HG03439 (cell line): ENCODE measurements around the gene VIPR2.
"Not testable (repeated sequence)": the region's sequence is repeated elsewhere in the genome, so short reads cannot be mapped to it uniquely, and the experiment has no call there.

ENCODE experiments used
- ATAC-seq: cut with Tn5 transposase; IDR thresholded peaks from one replicate; pipeline ENCODE4 v1.9.1; 2021; ENCODE audit warnings: mild to moderate bottlenecking, moderate library complexity; ENCODE audit not compliant: unreplicated experiment

Gene VIPR2

DNA sequence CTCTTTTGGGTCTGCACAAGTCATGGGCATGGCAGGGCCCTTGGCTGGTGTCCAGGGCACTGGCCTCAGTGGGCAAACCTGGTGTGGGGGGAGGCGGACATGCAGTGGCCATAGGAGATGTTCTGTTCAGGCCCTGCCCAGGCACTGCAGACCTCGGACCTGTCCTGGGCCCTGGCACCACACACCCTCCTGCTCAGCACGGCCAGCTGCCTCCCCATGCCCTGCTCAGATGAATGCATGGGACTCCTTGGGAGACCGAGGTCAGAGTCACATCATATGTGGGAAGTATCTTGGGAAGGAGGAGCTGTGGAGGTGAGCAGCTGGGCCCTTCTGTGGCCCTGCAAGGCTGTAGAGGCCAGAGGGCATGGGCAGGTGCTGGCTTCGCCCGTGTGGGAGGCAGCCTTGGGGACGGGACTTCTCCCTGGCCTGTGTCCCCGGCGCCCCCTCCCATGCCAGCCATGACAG lies 130.8 kb downstream of the VIPR2 start:
- no peak for ATAC-seq

GRCh38 chr7:159013181-159013690 lies 131.4 kb downstream of the VIPR2 start:
- no peak for ATAC-seq

DNA sequence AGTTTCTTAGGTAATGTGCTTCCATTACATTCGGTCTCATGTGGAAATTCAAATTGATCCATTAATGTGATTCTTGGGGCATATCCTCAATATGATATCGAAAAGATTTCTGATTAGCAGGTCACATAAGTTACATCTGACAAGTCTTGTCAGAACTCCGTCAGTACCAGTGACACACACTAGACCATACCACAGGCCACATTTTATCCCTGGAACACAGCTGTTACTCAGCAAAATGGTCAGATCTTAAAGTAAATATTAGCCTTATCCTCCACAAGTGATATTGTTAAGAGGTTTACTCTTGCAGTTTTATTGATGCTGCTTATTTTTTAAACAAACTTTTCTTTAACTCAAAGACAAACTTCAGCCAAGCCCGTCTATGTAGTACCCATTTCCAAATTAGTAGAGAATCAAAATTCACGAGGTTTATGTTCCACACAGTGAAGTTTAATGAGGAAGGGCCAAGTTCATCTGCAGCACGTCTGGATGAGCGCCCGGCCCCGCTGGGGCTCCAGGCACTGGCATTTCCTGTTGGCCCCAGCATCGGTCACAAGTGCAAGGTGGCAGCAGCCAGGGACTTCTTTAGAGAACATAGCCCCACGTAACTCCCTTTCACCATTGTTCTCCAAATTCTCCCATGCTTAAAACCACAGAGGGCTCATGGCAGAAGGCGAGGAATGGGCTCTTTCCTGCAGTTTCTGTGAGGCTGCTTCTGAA lies 132.2 kb downstream of the VIPR2 start:
- ATAC-seq: no peak

DNA sequence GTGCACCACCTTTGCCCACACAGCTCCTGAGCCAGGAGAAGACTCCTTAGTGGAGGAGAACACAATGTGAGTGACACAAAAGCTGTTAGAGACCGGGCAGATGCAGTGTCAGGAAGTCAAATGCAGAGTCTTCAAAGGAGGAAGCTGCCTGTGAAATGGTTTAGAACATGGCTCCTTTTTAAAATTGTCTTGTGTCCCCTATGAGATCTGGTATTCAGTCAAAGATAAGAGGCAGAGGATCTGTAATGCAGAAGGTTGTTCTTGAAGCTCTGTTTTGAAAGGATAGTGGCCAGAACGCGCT lies 133.0 kb downstream of the VIPR2 start:
- ATAC-seq: no peak

DNA sequence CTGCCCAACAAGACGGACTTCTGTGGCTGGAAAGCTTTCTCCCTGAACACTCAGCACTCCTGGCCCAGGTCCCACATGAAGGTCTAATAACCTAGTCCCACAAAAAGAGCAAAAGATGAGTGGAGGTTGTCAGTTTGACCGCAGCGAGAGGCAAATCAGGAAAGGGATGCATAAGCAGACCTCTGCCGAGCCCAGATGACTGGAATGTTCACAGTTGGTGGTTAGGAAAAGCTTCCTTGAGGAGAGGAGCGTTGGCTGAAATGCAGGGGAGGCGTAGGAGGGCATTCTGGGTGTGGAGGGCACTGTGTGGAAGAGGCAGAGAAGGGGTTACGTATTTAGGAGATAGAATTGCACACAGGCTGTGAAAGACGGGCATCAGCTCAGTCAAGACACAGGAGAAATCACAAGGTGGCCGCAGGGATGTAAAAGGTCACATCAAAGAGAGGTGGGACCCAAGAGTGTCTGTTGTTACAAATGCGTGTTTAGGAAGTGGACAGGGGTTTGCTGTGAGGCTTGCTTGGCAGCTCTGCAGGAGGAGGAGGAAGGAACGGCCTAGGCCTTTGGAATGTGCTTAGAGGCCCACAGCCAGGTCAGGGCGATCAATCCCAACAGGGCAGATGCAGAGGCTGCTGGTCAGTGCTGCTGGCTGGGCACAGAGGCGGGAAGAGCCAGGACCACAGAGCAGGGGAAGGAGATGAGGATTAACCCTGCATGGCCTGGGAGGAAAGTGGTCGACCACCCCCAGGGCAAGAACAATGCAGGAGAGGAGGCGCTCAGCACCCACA lies 133.5 kb downstream of the VIPR2 start:
- no peak for ATAC-seq

DNA sequence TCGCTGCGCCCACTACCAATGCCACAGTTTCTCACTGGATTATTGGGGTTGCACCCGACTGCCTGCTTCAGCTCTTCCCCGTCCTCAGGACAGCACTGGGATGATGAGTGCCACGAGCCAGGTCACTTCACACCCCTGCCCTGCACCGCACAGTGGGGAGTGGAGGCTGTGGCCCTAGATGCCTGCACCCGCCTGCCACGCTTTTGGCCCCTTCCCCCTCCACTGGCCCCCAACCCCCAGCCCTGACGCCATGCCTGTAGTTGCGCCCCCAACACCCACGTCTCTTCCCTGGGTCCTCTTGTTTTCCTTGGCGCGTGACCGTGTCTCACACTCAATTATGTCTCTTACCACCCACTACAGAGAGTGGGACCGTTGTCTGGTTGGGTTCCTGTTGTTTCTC lies 134.3 kb downstream of the VIPR2 start:
- ATAC-seq: no peak

GRCh38 chr7:159009951-159010350 lies 134.7 kb downstream of the VIPR2 start:
- ATAC-seq: no peak

DNA sequence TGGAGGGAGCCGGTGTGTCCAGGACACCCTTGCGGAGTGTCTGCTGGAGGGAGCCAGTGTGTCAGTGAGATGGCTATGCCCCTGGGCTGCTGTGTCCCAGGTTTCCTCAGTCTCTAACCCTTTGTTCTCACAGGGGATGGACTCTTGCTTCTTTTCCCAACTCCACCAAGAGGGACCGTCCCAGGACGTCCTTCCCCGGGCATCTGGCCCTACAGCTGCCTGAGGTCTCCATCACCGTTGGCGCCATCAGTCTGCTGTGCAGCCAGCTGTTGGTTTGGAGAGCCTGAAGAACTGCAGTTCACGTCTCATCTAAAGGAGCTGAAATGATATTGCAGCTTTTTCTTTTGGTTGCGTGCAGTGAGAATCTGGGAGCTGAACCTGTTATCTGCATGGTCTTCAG lies 136.2 kb downstream of the VIPR2 start:
- ATAC-seq: no peak

- no peak for ATAC-seq
Observed at GRCh38 chr7:159007996-159008389, 136.7 kb downstream of the VIPR2 start.

DNA sequence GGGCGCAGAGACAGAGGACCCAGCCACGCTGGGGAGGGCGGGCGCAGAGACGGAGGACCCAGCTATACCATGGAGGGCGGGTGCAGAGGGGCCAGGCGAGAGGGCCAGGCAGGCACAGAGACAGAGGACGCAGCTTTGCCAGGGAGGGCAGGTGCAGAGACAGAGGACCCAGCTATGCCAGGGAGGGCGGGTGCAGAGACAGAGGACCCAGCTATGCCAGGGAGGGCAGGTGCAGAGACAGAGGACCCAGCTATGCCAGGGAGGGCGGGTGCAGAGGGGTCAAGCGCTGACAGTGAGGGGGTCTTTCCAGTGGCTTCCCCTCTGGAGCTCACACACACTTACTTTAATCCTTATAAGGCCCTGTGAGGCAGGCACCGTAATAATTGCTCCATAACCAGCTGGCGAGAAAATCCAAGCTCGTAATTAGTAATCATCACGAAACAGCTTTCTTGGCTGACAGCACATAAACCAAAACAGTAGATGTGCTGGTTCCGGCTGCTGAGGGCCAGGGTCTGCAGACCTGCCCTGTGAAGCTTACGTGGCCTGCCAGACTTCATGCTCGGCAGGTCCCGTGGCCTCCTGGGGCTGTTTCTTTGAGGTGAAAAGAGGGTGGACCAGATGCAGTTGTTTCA lies 137.2 kb downstream of the VIPR2 start:
- ATAC-seq: no peak

GRCh38 chr7:159006610-159007130 lies 138.0 kb downstream of the VIPR2 start:
- ATAC-seq: no peak

DNA sequence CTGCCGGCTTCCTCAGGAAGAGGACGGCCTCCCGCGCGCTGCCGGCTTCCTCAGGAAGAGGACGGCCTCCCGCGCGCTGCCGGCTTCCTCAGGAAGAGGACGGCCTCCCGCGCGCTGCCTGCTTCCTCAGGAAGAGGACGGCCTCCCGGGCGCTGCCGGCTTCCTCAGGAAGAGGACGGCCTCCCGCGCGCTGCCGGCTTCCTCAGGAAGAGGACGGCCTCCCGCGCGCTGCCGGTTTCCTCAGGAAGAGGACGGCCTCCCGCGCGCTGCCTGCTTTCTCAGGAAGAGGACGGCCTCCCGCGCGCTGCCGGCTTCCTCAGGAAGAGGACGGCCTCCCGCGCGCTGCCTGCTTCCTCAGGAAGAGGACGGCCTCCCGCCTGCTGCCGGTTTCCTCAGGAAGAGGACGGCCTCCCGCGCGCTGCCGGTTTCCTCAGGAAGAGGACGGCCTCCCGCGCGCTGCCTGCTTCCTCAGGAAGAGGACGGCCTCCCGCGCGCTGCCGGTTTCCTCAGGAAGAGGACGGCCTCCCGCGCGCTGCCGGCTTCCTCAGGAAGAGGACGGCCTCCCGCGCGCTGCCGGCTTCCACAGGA lies 138.6 kb downstream of the VIPR2 start:
- ATAC-seq: not testable (repeated sequence)

DNA sequence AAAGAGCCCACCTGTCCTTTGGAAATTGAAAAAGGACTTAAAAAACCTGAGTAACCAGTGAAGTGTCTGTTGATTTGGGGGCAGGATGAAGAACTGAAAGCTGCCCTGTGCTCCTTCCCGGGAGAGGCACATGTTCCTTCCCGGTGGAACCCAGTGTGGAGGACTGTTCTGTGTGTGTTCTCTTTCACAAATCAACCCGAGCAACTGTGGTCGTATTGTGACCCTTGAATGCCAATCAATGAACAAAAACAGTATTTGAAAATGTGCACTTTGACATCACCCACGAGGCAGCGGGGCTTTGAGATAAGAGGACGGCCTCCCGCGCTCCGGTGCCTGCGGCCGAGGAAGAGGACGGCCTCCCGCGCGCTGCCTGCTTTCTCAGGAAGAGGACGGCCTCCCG lies 139.0 kb downstream of the VIPR2 start:
- no peak for ATAC-seq

DNA sequence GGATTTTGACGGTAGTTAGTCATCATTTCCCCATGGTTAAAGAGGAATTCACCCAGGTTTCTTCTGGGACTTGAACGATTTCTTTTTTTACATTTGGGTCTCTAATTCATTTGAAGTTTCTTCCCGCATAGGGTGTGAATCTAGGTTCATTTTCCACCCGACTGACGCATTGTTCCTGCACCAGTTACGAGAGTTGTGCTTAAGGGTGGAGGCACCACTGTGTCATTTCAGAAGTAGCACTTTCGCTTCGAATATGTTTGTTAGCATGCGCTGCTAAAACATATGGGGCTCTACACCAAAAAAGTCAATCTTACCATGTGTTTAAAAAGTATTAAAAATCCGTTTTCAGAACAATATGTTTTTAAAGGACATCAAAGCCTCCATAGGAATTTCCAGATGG lies 140.3 kb downstream of the VIPR2 start:
- ATAC-seq: no peak

GRCh38 chr7:159001811-159002210 lies 142.9 kb downstream of the VIPR2 start:
- ATAC-seq: no peak

DNA sequence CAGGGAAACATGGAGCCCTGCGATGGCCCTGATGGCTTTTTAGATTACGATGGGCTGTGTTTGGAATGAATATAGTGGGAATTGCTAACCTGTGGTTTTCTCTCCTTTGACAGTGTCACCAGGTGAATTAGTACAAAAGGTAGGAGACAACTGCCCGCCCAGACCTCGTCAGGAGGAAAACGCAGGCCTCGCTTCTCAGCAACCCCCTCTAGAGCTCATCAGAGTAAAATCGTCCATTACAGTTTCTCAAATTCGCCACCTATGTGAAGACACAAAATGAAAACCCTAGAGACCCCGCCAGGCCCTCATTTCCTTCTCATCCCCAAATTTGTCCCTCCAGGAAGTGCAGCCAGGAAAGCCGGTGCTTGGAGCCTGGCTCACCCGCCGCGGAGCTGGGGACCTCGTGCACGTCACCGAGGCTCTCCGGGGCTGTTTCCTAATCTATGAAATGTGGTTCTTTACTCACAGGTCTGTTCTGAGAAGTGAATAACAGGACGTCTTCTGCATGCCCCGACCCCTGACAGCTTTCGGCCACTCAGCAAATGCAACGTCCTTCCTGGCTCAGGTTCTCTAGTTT lies 143.7 kb downstream of the VIPR2 start:
- ATAC-seq: no peak

GRCh38 chr7:159000070-159000469 lies 144.6 kb downstream of the VIPR2 start:
- no peak for ATAC-seq

- no peak for ATAC-seq
Observed at GRCh38 chr7:158999496-158999895, 145.2 kb downstream of the VIPR2 start.

DNA sequence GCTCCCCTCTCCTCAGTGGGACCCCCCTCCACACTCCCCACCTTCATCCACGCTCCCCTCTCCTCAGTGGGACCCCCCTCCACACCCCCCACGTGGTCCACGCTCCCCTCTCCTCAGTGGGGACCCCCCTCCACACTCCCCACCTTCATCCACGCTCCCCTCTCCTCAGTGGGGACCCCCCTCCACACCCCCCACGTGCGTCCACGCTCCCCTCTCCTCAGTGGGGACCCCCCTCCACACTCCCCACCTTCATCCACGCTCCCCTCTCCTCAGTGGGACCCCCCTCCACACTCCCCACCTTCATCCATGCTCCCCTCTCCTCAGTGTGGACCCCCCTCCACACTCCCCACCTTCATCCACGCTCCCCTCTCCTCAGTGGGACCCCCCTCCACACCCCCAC lies 146.4 kb downstream of the VIPR2 start:
- not testable (repeated sequence) for ATAC-seq

- ATAC-seq: no peak
Observed at GRCh38 chr7:158997471-158997870, 147.2 kb downstream of the VIPR2 start.

DNA sequence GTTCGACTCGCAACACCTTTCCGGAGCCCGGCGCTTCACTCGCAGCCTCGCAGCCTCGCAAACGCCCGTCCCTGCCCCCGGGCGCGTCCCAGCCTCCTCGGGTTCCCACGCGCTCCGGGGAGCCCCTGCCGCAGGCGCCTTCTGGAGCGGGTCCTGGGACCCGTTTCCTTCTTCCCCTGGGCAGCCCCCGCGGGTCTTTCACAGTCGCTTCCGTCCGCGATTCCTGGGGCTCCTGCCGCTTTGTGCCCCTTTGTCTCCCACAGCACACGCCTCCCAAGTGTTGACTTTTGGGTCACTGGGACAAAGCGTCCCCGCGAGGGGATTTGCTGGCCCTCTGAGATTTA lies 147.6 kb downstream of the VIPR2 start:
- no peak for ATAC-seq
